ENCODE measurements around the gene CPT1B. TPM values are rescaled to one million over a fixed set of nuclear protein-coding genes. Genes with fewer than 3 reads are reported as not detected.

Gene CPT1B
- total RNA-seq, 1 donor from 2014 or later, result 5.2 TPM

GRCh38 chr22:50586416-50586815, 8.2 kb upstream of the CPT1B start:
- DNase-seq (ENCODE audit: low read depth in 2 of 2), result no peak

- DNase-seq (ENCODE audit: low read depth in 2 of 2), result no peak
Observed at GRCh38 chr22:50585781-50586180, 7.6 kb upstream of the CPT1B start.

- DNase-seq (ENCODE audit: low read depth in 2 of 2), result no peak
Observed at GRCh38 chr22:50585238-50585637, 7.0 kb upstream of the CPT1B start.

DNA sequence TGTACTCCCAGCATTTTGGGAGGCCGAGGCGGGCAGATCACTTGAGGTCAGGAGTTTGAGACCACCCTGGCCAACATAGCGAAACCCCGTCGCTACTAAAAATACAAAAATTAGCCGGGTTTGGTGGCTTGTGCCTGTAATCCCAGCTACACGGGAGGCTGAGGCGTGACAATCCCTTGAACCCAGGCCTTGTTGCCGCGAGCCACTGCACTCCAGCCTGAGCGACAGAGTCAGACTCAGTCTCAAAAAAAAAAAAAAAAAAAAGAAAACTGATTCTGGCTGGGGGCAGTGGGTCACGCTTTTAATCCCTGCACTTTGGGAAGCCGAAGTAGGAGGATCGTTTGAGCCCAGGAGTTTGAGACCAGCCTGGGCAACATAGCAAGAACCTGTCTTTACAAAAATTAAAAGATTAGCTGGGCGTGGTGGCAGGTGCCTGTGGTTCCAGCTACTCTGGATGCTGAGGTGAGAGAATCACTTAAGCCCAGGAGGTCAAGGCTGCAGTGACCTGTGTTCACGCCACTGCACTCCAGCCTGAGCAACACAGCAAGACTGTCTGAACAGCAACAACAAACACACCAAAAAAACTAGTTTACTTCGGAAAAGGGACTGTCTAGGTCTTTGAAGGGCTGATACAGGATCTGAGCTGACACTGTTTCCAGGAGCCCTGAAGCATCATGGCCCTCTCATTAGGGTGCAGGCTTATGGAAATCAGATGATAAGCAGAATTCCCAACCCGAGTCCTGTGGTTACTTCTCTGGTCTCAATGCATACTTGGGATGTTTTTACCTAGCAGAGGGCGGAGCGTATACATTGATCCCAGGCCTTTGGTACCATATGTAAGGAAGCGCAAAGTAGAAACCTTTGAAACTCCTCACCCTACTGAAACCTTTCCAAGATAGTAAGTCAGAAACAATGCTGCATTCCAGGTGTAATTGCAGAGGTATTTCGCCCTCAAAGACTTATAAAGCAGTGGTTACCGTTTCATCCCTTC, 6.2 kb upstream of the CPT1B start:
- no peak for DNase-seq (ENCODE audit: low read depth in 2 of 2)

DNA sequence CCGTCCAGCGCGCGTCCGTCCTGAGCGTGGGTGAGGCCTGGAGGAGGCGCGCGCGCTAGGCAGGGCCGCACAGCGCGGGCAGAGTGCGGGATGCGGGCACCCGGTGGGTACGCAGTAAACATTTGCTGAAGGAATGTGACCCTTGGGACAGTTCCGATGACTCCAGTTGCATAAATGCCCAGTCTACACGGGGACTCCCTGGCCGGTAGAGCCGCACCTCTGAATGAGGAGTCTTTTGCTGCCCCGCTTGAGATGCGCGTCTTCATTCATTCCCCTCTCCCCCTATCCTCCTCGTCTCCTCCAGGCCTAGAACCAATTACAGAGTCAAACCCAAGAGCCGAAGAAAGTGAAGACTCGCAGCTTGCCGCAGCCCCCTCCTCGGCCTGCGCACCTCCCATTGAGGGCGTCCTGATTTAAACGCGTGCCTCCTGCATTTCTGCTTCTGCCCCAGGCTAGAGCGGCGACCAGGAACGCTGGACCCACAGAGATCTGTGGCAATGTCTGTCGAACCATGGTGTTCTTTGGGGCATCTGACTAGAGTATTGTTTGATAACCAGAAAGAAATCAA, 5.2 kb upstream of the CPT1B start:
- no peak for DNase-seq (ENCODE audit: low read depth in 2 of 2)

GRCh38 chr22:50582493-50583293, 4.5 kb upstream of the CPT1B start, which contains the start of gene CHKB:
CHKB (minus strand) TSS chr22:50582849; CDS start chr22:50582781, 68 bp downstream.
- peak; percentile 98 for DNase-seq (ENCODE audit: low read depth in 2 of 2)

GRCh38 chr22:50581950-50582492, 3.8 kb upstream of the CPT1B start:
- peak; percentile 21 to 49 for DNase-seq (ENCODE audit: low read depth in 2 of 2)

DNA sequence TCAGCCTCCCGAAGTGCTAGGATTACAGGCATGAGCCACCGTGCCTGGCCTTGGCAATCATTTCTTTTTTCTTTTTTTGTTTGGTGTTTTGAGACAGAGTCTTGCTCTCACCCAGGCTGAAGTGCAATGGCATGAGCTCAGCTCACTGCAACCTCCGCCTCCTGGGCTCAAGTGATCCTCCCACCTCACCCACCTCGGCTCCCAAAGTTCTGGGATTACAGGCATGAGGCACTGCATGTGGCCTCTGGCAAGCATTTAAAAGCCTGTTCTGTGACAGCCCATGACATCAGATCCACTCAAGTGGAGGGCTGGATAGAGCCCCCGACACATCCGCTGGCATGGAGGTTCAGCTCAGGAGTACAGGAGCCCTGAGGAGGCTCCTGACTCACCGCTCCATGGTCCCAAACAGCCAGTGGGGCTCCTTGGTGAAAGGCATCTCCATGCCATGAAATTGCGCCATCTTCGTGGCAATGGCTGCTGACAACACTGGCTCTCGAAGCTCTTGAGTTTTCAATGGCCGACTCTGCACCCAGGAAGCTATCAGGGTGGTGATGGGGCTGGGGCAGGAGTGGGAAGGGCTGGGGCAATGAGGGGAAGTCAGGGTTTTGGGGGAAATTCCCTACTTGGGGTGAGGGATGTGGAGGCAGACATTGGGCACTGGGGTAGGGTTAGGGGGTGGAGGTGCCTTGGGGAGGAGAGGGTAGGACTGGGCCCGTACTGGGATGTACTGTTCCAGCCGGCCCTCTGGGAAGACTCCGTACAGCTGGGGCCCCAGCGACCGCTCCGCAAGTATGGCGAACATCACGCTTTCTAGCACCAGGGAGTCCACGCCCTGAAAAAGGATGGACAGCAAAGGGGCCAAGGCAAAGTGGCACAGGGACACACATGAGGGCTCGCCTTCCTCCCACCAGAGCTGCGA, 3.1 kb upstream of the CPT1B start:
- no peak for DNase-seq (ENCODE audit: low read depth in 2 of 2)

DNA sequence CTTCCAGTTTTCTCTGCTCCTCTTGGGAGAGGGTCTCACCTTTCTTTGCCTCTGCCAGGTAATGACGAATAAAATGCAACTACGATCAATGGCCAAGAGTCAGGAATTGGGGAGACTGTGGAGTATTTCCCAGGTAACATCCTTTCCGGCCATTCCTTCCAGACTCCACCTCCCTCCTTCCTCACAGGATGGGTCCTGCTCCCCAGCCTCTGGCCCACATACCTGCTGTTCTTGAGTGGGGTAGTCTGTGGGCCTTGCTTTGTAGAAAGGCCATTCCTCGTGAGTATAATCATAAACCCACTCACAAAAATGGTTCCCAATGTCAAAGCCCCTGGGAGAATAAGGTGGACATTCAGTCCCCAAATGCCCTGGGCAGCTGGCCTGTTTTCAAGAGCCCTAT, 1.5 kb upstream of the CPT1B start:
- DNase-seq (ENCODE audit: low read depth in 2 of 2), result no peak

DNA sequence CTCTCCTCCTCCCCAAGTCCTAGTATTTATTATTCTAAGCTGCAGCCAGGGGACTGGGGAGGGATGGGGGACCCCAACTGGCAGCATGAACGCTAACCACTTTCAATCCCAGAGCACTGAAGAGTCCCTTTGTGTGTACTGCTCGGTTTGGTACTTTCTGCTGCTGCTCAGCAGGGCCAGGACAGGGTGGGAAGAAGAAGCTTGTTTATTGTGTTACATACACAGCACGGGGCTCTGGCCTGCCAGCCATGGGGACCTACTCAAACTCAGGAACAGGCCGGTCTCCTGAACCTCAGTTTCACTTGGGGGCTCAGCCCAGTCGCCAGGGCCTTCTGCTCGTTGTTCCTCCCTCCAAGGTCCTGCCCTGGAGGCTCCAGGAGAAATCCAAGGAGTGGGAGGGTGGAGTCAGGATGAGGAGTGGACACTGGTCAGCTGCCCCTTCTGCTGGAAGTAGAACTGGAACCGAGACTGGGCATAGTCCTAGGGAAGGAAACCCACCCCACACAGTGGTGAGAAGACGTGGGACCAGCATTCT, 616 bp upstream of the CPT1B start:
- DNase-seq (ENCODE audit: low read depth in 2 of 2), result no peak

- no peak for DNase-seq (ENCODE audit: low read depth in 2 of 2)
Observed at GRCh38 chr22:50577697-50577986, 585 bp downstream of the CPT1B start.

- DNase-seq (ENCODE audit: low read depth in 2 of 2), result no peak
Observed at GRCh38 chr22:50576806-50577696, 1.2 kb downstream of the CPT1B start.

- peak; percentile 79 to 88 for DNase-seq (ENCODE audit: low read depth in 2 of 2)
Observed at GRCh38 chr22:50576070-50576469, 2.2 kb downstream of the CPT1B start.

DNA sequence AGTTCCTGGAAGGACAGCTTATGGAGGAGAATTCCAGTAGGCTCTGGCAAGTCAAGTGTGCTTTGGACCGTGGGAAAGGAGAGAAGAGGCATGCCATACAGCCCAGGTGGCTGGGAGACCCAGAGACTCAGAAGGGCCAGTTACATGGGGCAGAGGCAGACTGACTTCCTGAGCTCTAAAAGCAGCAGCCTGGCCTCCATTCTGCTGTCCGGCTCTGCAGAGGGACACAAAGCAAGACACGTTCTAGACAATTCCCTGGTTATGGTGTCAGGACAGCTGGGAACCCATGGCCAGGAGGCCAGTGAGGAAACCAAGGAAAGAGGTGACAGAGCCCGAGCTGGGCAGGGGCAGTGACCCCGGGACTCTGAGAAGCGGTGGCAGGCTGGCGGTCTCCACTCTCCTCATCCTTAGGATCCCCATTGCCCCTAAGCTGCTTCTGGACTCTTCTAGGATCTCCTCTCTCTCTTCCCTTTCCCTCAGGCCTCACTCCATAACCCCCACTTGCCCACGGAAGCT, 2.7 kb downstream of the CPT1B start:
- DNase-seq (ENCODE audit: low read depth in 2 of 2), result no peak

DNA sequence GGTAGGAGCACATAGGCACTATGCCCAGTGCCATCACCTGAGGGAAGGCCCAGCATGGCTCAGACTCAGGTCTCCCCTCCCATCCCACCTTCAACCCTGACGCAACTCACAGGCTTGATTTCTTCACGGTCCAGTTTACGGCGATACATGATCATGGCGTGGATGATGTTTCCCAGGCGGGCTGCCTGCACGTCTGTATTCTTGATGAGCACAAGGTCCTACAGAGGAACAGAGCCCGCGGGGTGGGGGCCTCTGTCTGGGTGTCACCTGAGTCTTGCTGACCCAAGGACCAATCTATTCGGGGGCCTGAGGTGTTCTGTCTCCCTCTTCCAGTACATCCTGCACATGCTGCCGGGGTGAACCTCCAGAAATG, 3.9 kb downstream of the CPT1B start:
- DNase-seq (ENCODE audit: low read depth in 2 of 2), result no peak

DNA sequence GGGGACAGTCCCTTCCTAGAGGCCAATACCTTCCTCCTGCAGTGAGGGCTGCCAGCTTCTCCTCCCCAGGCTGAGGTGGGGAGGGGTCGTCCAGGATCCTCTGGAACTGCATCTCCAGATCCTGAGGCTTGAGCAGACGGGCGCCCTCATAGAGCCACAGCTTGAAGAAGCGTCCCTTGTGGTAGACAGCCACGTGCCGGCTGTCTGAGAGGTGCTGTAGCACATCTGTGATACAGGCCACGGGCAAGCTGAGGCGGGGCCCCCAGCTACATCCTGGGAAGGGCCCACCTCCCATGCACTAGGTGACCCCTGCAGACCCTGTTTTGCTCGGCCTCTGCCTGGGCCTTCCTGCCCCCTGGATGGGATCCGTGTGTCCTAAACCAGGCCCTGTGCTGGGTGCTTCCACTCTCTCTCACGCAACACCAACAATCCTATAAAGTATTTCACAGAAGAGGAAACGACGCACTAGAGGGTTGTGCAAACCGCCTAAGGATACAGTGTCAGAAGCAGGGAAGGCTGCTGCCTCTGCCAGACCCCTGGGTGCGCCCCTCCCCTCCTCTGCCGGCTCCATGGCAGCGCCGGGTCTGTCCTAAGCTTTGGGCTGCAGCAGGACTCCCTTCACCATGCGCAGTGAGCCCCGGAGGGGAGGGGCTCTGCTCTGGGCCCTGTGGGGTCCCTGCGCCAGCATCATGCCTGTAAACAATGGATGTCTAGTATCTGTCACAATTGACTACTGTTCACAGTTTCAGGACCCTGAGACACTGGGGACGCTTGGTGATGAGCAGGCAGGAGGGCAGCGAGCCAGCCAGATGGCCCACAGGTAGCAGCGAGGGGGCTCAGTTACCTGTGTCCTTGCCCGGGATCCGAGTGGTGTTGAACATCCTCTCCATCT, 4.5 kb downstream of the CPT1B start:
- DNase-seq (ENCODE audit: low read depth in 2 of 2), result no peak

GRCh38 chr22:50572965-50573364, 5.3 kb downstream of the CPT1B start:
- DNase-seq (ENCODE audit: low read depth in 2 of 2), result no peak

All from lung microvascular endothelial cell (primary cell).